HT-29 (cell line): ENCODE data around the gene GMPR2. TPM values are rescaled to one million over a fixed set of nuclear protein-coding genes. Genes with fewer than 3 reads are reported as not detected.

Experiments
- DNase-seq: peaks from one replicate; pipeline ENCODE4 v3.0.0-alpha.2; 2015; ENCODE audit warnings: low spot score
- total RNA-seq: library from RNA; depleted of rRNA; stranded (reverse); fragments of >200 nt; shearing (Covaris generic); gene quantifications from 2 replicates; pipeline ENCODE4 v1.2.3, GENCODE V29; 2014

Gene GMPR2
- total RNA-seq, 1 experiment from 2014 or later: 40.6 TPM

- DNase-seq: no peak
Measured at GRCh38 chr14:24251880-24252288, 19.2 kb downstream of the GMPR2 start.

DNA sequence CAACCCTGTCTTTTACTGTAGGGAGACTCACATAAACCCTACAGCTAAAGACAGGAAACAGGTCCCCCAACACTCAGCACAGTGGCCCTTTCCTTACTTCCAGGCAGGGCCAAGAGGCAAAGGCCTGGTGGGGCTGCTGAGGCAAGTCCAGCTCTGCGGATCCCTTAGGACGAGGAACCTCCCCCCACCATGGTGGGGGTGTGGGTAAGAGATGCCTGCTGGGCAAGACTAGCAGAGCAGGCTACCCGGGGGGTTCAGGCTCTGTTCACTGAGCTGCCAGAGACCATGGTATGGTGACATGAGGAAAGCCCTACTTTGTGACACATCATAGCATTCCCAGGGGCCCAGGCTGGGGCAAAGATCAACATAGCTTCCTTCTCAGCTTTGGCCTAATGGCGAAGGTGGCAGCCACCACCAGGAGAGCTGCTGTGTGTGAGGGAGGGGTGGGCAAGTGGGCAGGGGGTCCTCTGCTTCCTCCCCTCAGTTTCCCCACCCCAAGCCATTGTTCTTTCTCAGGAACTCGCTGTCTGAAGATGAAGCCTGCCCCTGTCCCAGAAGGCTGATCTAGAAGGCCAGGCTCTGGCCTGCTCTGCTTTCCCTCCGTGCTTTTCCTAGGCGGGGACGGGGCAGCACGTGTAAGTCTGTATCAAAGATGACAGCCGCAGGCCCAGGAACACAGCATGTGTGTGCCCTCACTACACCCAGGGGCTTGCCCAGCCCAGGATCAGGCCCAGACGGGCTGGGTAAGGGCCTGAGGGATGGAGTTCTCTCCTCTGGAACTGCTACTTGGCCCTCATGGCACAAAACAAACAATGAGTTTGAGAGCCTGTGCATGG, 19.8 kb downstream of the GMPR2 start:
- DNase-seq: no peak

DNA sequence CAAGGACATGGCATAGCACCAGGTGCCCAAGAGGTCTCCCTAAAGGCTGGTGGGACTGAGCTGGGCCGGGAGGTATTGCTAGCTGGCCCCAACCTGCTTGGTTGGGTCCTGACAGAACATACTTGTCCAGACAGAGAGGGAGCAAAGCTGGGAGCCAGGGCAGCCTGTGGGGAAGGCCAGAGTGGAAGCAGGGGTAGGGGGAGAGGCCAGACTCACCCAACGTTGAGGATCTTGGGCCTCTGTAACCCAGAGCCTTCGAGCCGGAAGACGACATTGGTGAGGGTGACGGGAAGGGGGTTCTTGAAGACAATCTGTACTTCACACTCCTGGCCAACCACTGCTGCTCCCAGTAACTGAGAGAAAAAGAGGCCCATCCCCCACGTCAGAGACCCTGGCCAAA, 21.2 kb downstream of the GMPR2 start:
- DNase-seq: no peak

DNA sequence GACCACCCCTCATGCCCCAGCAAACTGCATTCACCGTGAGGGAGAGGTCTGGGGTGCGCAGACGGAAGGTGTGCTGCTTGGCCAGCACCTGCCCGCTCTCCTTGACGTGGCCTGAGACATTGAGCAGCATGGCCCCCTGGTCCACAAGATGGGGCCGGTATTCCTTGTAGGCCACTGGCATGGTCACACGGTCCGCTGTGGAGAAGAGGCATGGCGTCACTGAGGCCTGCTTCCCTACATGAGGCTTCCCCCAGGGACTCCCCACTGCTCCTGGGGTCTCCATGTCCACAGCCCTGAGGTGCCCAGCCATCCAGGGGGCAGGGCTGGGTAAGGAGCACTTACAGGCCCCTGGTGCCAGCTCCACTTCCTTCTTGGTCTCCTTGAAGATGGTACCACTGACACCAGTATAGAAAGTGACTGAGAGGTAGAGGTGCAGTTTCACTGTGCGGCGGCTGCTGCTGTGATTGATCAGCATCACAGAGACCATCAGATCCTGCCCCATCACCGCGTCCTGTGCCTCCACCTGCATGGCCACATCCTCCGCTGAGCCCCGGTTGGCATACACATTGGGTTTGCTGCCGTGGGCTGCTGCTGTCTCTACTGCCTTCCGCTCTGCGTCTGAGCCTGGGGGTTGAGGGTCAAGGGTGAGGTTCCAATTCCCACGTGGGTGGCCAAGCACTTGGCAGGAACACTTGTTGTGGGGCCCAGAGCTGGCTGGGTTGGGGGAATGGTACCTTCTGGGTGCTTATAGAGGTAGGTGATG, 22.1 kb downstream of the GMPR2 start:
- DNase-seq: no peak

DNA sequence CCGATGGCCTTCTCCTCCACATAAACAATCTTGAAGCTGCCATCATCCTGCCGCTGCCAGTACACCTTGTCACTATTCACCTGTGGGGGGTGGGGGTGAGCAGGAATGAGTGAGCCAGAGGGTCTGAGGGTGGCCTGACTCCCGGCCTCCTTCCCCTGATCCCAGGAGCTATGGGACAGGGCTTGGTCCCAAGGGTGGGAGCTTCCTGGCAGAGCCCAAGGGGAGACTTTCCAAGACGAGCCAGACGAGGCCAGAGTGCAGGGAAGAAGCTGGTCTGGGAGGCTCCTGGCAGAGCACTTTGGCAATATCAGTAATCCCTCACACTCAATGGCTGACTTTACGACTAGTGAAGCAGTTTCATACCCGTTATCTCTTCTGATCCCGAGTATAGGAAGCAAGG, 22.7 kb downstream of the GMPR2 start:
- no peak for DNase-seq

- no peak for DNase-seq
Measured at GRCh38 chr14:24255931-24256711, 23.4 kb downstream of the GMPR2 start.

DNA sequence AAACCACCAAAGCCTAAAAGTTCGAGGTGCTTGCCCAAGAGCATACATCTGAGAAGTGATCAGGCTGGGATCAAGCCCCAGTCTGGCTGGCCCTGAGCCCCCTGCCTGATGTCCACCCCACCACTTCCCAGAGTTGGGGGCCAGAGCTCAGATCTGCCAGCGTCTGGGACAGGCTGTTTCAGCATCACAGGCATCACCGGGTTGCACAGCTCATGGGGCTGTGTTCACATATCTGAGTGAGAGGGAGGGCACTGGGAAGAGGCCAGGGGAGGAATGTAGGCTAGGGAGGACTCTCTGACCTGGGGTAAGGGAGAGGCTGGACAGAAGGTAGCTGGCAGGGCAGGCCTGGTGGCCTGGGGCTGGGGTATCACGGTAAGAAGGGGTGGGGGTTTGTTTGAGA, 24.2 kb downstream of the GMPR2 start:
- DNase-seq: no peak

DNA sequence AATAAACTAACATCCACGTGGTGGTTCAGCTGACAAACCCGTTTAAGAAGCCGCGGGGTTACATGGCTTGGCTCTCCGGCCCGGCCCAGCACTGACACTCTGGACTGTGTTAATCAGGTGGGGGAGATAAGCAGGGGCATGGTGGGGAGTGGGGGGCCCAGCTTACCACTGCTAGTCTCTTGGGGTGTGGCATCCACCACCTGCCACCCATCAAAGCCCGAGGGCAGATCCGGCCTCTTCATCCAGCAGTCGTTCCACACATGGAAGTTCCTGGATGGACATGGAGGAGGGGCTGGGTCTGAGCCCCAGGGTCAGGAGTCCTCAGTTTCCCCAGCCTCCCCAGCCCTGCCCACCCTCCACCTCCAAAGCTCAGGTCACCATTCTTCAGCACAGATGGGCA, 25.4 kb downstream of the GMPR2 start:
- DNase-seq: no peak

DNA sequence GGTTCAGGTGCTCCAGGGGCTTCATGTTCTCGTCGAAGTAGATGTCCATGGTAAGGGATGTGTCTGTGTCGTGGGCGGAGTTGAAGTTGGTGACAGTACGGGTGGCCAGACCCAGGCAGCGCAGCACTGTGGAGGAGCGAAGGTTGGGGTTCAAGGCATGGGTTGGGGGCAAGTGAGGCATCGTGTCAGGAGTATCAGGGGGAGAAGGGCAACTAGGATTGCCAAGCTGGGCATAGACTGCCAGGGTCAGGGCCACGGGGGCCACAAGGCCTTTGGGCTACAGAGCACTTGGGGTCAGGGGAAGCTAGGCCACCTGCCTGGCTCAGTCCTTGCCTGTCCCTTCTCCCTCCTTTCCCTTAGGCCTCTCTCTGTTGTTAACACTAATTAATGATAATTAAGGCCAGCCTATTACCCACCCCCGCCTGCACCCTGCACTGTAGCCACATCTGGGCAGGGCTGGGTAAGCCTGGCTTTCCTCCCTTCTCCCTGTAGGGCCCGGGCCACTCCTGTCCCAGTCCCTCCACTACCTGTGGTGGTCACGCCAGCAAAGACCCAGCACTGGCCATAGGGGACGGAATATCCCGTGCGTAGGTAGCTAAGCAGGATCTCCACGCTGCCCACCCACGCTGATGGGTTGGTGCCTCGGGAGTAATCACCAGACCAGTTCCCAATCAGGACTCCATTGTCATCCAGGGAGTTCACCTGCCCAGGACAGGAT, 26.0 kb downstream of the GMPR2 start:
- no peak for DNase-seq

DNA sequence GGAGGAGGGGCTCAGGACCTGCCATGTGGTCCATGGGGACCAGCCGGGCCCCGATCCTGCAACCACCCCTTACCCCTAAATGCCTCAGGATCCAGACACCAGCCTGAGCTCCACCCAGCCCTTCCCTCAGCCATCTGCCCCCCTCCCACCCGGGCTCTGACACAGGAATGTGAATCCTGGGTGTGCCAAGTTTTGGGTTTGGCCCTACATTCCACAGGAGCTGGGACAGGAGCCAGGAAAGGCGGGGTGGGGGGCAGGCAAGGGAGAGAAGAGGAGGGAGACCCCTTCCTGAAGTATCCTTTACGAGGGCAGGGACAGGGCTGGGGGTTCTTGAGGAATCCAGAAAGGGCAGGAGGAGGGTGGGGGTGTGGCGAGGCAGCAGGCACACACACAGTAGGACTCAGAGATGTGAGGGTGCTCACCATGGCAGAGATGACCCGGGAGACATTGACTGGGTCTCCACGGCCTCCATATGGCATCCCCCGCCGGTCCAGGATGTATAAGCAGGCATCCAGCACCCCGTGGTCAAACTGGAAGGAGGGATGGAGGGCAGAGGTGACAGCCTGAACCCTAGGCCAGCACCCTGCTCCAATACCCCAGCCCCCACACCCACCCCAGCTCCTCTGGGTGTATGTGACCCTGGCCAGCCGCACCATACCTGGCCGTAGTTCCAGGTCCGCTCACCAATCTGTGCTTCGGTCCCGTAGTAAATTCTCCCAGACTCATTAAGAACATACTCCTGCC, 26.7 kb downstream of the GMPR2 start:
- DNase-seq: no peak

GRCh38 chr14:24260026-24260779, 27.5 kb downstream of the GMPR2 start:
- no peak for DNase-seq

- DNase-seq: no peak
Measured at GRCh38 chr14:24260780-24261157, 28.0 kb downstream of the GMPR2 start.

- DNase-seq: no peak
Measured at GRCh38 chr14:24261256-24261968, 28.7 kb downstream of the GMPR2 start.

GRCh38 chr14:24261969-24262327, 29.2 kb downstream of the GMPR2 start:
- DNase-seq: no peak

GRCh38 chr14:24262821-24263733, 30.3 kb downstream of the GMPR2 start, which contains the start of gene TGM1:
Gene TGM1 (minus strand): TSS chr14:24263177. CDS start chr14:24262352, 825 bp downstream.
- DNase-seq: no peak

GRCh38 chr14:24263848-24264247, 31.1 kb downstream of the GMPR2 start:
- DNase-seq: no peak

GRCh38 chr14:24264298-24264697, 31.6 kb downstream of the GMPR2 start:
- DNase-seq: no peak
